Choroid plexus epithelial cell (primary cell): ENCODE results near the gene DACT2.
"Not testable (repeated sequence)": the region's sequence is repeated elsewhere in the genome, so short reads cannot be mapped to it uniquely, and the experiment has no call there.

ENCODE experiments used
- DNase-seq: peaks from one replicate; pipeline ENCODE4 v3.0.0-alpha.2; 2010; ENCODE audit warnings: low read depth
- H3K4me3 ChIP-seq: 2 replicates; pipeline ENCODE4 v1.5.1; 2011; ENCODE audit warnings: low read depth, mild to moderate bottlenecking, control low read depth, low read length, moderate library complexity
- CTCF ChIP-seq: conservative IDR thresholded peaks from 2 replicates; pipeline ENCODE4 v1.5.1; 2011; ENCODE audit warnings: low read depth, mild to moderate bottlenecking, control low read depth, inconsistent platforms, low read length, moderate library complexity

DACT2 gene

DNA sequence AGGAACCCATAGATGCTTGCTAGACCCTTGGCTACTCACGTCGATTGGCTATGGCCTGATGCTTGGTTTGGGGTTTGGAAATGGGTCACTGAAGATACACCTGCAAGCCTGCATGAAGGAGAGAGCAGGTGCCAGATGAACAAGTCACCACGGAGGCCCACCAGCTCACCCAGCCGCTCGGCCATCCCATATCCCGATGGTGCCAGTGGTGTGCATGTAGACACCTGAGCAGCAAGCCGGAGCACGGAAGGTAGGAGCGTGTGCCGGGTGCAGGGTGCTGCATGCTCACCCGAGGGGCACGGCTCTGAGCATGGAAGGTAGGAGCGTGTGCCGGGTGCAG is 35.9 kb downstream of the DACT2 start:
- DNase-seq = no peak
- no peak for TF ChIP-seq CTCF
- H3K4me3 ChIP-seq = no peak overlapping the region

- DNase-seq = no peak
- no peak overlapping the region for H3K4me3 ChIP-seq
- TF ChIP-seq CTCF = no peak
These were observed 36.4 kb downstream of the DACT2 start for GRCh38 chr6:168282985-168283685.

DNA sequence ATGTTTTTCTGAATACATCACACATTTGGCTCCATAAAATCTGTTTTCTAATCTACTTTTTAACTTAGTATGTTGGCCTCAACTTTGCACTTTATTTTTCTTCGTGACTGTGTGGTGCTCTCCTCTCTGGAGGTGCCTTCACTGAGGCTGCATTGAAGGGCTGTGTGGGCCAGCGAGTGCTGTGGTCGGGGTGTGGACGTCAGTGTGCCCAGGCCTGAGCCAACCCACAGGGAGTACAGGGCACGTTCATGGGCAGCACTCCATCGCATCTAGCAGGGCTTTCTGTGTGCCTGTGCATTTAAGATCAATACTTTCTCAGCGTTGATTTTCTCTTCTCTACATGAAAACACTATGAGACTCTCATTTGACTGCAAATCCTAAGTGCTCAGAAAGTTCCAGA is 37.8 kb downstream of the DACT2 start:
- DNase-seq = no peak
- no peak overlapping the region for H3K4me3 ChIP-seq
- TF ChIP-seq CTCF = no peak

DNA sequence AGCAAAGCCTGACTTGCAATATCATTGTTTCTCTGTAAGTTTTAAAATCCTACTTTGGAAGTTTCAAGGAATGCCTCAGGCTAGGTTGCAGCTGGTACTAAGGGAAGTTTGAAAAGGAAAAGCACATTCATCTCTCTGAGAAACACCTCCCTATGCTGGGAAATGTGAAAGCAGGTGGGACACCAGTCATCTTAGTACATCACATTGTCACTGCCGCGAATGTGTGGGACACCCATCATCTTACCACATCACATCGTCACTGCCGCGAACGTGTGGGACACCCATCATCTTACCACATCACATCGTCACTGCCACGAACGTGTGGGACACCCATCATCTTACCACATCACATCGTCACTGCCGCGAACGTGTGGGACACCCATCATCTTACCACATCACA is 38.3 kb downstream of the DACT2 start:
- H3K4me3 ChIP-seq, DNase-seq: not testable (repeated sequence)

- TF ChIP-seq CTCF = no peak
- DNase-seq = no peak
- H3K4me3 ChIP-seq = no peak overlapping the region
These were observed 38.7 kb downstream of the DACT2 start for GRCh38 chr6:168280899-168281245.

GRCh38 chr6:168280020-168280898 is 39.3 kb downstream of the DACT2 start:
- no peak overlapping the region for H3K4me3 ChIP-seq
- DNase-seq = no peak
- no peak for TF ChIP-seq CTCF

DNA sequence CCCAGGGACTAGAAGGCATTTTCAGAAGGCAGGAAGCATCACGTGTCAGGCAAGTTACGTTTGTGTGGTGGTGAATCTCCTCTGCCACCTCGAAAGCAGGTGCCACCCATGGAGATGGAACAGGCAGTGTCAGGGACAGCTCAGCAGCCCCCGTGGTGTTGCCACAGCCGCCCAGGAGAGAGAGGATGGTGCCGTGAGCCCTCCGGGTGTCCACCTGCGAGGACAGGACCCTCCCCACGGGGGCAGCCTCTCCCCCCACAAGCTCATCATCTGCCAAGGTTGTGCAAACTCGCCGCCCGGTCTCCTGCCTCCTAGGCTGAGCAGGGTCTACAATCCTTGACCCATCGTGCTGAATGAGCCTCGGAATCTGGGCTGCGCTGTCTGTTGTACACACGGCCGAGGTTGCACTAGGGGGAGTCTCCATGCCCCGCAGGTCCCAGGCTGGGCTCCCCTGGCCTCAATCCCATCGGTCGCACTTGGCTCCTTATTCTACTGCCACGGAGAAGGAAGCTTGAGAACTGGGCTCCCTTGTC is 40.1 kb downstream of the DACT2 start:
- no peak overlapping the region for H3K4me3 ChIP-seq
- DNase-seq = no peak
- TF ChIP-seq CTCF = no peak
